Measurements from ENCODE around the gene AHCTF1.
"Not testable (repeated sequence)": the region's sequence is repeated elsewhere in the genome, so short reads cannot be mapped to it uniquely, and the experiment has no call there.

The AHCTF1 gene

DNA sequence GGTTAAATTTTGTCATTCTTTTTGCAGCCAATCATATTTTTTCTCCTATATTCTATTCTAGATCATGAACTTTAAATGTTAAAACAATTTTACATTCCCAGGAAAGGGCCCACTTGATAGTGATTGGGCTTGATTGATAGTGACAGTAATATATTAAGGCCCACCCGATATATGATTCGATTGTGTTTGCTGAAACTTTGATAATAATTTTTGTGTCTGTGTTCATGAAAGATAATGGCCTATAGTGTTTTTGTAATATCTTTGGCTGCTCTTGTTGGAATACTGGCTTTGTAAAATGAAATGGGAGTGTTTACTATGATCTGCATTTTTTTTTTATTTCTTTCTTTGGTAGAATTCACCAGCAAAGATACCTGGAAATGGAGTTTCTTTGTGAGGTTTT, 107.2 kb downstream of the AHCTF1 start:
- DNase-seq = no peak
- WGBS (ENCODE audit: extremely low coverage, insufficient coverage, insufficient read length) = no CpG with 5 or more reads among the region's 2 CpGs
- no peak overlapping the region for H3K14ac ChIP-seq (ENCODE audit: low read length)
- H2BK120ac ChIP-seq (ENCODE audit: insufficient read depth, low read length, poor library complexity) = no peak overlapping the region
- H2AFZ ChIP-seq (ENCODE audit: insufficient read depth, low read length, poor library complexity) = no peak overlapping the region
- H4K8ac ChIP-seq (ENCODE audit: low read depth, low read length) = no peak overlapping the region
- no peaks in the 10 kb centered on the region for H3K79me1 ChIP-seq (ENCODE audit: low read length)
- no peak overlapping the region for H2BK5ac ChIP-seq (ENCODE audit: low read depth, low read length, poor library complexity)
- H3K18ac ChIP-seq (ENCODE audit: low read length) = no peak overlapping the region
- H3K23ac ChIP-seq (ENCODE audit: low read length) = no peak overlapping the region
- no peak overlapping the region for H3K9ac ChIP-seq (ENCODE audit: low read length)
- H4K91ac ChIP-seq (ENCODE audit: low read depth, low read length) = no peak overlapping the region
- no peak overlapping the region for H3K27ac ChIP-seq (ENCODE audit: low read depth, low read length)
- H3K4me2 ChIP-seq (ENCODE audit: low read length) = no peak overlapping the region
- no peaks in the 10 kb centered on the region for H3K36me3 ChIP-seq (ENCODE audit: control insufficient read depth in 1 of 2, insufficient read depth in 2 of 2, low read length in 2 of 2)
- H3K4me3 ChIP-seq (ENCODE audit: low read depth, low read length) = no peak overlapping the region
- H3K9me3 ChIP-seq (ENCODE audit: insufficient read depth, low read depth, low read length) = no peaks in the 10 kb centered on the region
- no peak overlapping the region for H2AK5ac ChIP-seq (ENCODE audit: low read length)
- H3K27me3 ChIP-seq (ENCODE audit: insufficient read depth, low read length) = no peaks in the 10 kb centered on the region
- H3K4ac ChIP-seq (ENCODE audit: low read depth, low read length) = no peak overlapping the region
- H2BK12ac ChIP-seq (ENCODE audit: low read length) = no peak overlapping the region
- H4K12ac ChIP-seq (ENCODE audit: low read depth, low read length) = no peak overlapping the region
- H3K79me2 ChIP-seq (ENCODE audit: control insufficient read depth, insufficient read depth, low read length, poor library complexity) = no peaks in the 10 kb centered on the region
- H3K4me1 ChIP-seq (ENCODE audit: control insufficient read depth in 1 of 2, insufficient read depth in 2 of 2, low read length in 2 of 2) = no peaks in the 10 kb centered on the region

DNA sequence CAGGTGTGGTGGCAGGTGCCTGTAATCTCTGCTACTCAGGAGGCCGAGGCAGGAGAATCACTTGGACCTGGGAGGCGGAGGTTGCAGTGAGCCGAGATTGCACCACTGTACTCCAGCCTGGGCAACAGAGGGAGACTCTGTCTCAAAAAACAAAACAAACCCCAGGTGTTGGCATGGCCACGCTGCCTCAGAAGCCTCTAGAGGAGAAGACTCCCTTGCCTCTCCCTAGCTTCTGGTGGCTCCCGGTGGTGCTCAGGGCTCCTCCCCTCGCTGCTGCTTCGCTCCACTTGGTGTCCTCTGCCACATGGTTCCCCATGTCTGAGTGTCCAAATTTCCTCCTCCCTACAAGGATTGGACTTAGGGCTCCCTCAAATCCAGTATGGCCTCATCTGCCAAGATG, 109.6 kb downstream of the AHCTF1 start:
- H3K27me3 ChIP-seq (ENCODE audit: insufficient read depth, low read length); H2BK120ac ChIP-seq (ENCODE audit: insufficient read depth, low read length, poor library complexity); H3K9ac ChIP-seq (ENCODE audit: low read length); H3K4me1 ChIP-seq (ENCODE audit: control insufficient read depth in 1 of 2, insufficient read depth in 2 of 2, low read length in 2 of 2); DNase-seq; H2AFZ ChIP-seq (ENCODE audit: insufficient read depth, low read length, poor library complexity); H4K8ac ChIP-seq (ENCODE audit: low read depth, low read length); H3K79me2 ChIP-seq (ENCODE audit: control insufficient read depth, insufficient read depth, low read length, poor library complexity); H4K12ac ChIP-seq (ENCODE audit: low read depth, low read length); H3K4me3 ChIP-seq (ENCODE audit: low read depth, low read length); H3K14ac ChIP-seq (ENCODE audit: low read length); H3K18ac ChIP-seq (ENCODE audit: low read length); H3K9me3 ChIP-seq (ENCODE audit: insufficient read depth, low read depth, low read length); H2AK5ac ChIP-seq (ENCODE audit: low read length); H3K79me1 ChIP-seq (ENCODE audit: low read length); H3K36me3 ChIP-seq (ENCODE audit: control insufficient read depth in 1 of 2, insufficient read depth in 2 of 2, low read length in 2 of 2); H3K4me2 ChIP-seq (ENCODE audit: low read length); H4K91ac ChIP-seq (ENCODE audit: low read depth, low read length); H3K23ac ChIP-seq (ENCODE audit: low read length); H2BK5ac ChIP-seq (ENCODE audit: low read depth, low read length, poor library complexity); H3K4ac ChIP-seq (ENCODE audit: low read depth, low read length); H3K27ac ChIP-seq (ENCODE audit: low read depth, low read length); H2BK12ac ChIP-seq (ENCODE audit: low read length): not testable (repeated sequence)
- no CpG with 5 or more reads among the region's 7 CpGs for whole genome bisulfite sequencing (ENCODE audit: extremely low coverage, insufficient coverage, insufficient read length)

DNA sequence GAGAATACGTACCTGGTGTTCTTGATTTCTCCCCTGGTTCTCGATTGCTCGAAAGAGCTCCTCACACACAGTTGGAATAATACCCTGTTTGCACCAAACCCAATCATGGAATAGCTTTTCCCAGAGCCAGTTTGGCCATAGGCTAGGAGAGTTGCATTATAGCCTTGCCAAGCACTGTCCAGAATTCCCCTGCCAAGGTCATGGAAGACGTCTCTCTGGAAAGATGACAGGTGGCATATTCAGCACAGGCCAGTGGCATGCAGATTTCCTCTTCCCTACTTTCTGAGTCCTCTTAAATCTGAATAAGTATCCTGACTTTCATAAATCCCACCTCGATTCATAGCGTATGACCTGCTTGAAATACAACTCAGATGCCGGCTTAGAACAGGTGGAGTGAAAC, 111.1 kb downstream of the AHCTF1 start:
- Histone ChIP-seq H4K8ac (ENCODE audit: low read depth, low read length) (no peak overlapping the region), H3K9me3 (ENCODE audit: insufficient read depth, low read depth, low read length) (peaks cover 1% of the 10 kb centered on the region), H2BK12ac (ENCODE audit: low read length) (no peak overlapping the region), H3K79me1 (ENCODE audit: low read length) (no peaks in the 10 kb centered on the region), H4K12ac (ENCODE audit: low read depth, low read length) (no peak overlapping the region), H3K4me2 (ENCODE audit: low read length) (no peak overlapping the region), H4K91ac (ENCODE audit: low read depth, low read length) (no peak overlapping the region), H3K79me2 (ENCODE audit: control insufficient read depth, insufficient read depth, low read length, poor library complexity) (no peaks in the 10 kb centered on the region), H2AFZ (ENCODE audit: insufficient read depth, low read length, poor library complexity) (no peak overlapping the region), H3K4me3 (ENCODE audit: low read depth, low read length) (no peak overlapping the region), H3K14ac (ENCODE audit: low read length) (no peak overlapping the region), H3K4ac (ENCODE audit: low read depth, low read length) (no peak overlapping the region), H2BK120ac (ENCODE audit: insufficient read depth, low read length, poor library complexity) (no peak overlapping the region), H3K23ac (ENCODE audit: low read length) (no peak overlapping the region), H3K27me3 (ENCODE audit: insufficient read depth, low read length) (no peaks in the 10 kb centered on the region), H3K18ac (ENCODE audit: low read length) (no peak overlapping the region), H3K9ac (ENCODE audit: low read length) (no peak overlapping the region), H2AK5ac (ENCODE audit: low read length) (no peak overlapping the region), H3K27ac (ENCODE audit: low read depth, low read length) (no peak overlapping the region), H3K36me3 (ENCODE audit: control insufficient read depth in 1 of 2, insufficient read depth in 2 of 2, low read length in 2 of 2) (no peaks in the 10 kb centered on the region), H2BK5ac (ENCODE audit: low read depth, low read length, poor library complexity) (no peak overlapping the region), H3K4me1 (ENCODE audit: control insufficient read depth in 1 of 2, insufficient read depth in 2 of 2, low read length in 2 of 2) (no peaks in the 10 kb centered on the region)
- DNase-seq = no peak
- WGBS (ENCODE audit: extremely low coverage, insufficient coverage, insufficient read length) = no CpG with 5 or more reads among the region's 7 CpGs

DNA sequence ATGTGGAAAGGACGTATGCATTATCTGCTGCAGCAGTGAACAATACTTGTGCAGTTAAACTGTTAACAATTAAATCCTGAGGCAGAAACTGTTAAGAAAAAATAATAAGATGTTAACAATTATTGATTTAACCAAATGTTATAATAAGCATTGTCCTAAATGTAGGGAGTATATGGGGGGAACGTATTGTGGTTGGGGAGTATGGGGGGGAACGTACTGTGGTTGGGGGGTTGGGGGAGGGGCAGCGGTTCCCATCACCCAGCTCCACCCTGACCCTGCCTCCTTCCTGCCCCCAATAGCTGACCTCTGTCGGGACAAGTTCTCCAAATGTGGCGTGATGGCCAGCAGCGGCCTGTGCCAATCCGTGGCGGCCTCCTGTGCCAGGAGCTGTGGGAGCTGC, 114.0 kb downstream of the AHCTF1 start:
- not testable (repeated sequence) for DNase-seq; H3K27me3 ChIP-seq (ENCODE audit: insufficient read depth, low read length); H3K4me3 ChIP-seq (ENCODE audit: low read depth, low read length); H3K79me1 ChIP-seq (ENCODE audit: low read length); H3K9ac ChIP-seq (ENCODE audit: low read length); H3K14ac ChIP-seq (ENCODE audit: low read length); H3K36me3 ChIP-seq (ENCODE audit: control insufficient read depth in 1 of 2, insufficient read depth in 2 of 2, low read length in 2 of 2); H3K18ac ChIP-seq (ENCODE audit: low read length); H2BK5ac ChIP-seq (ENCODE audit: low read depth, low read length, poor library complexity); H4K12ac ChIP-seq (ENCODE audit: low read depth, low read length); H3K4ac ChIP-seq (ENCODE audit: low read depth, low read length); H3K4me2 ChIP-seq (ENCODE audit: low read length); H4K8ac ChIP-seq (ENCODE audit: low read depth, low read length); H4K91ac ChIP-seq (ENCODE audit: low read depth, low read length); H2BK120ac ChIP-seq (ENCODE audit: insufficient read depth, low read length, poor library complexity); H2AK5ac ChIP-seq (ENCODE audit: low read length); H3K4me1 ChIP-seq (ENCODE audit: control insufficient read depth in 1 of 2, insufficient read depth in 2 of 2, low read length in 2 of 2); H2BK12ac ChIP-seq (ENCODE audit: low read length); H3K27ac ChIP-seq (ENCODE audit: low read depth, low read length); H2AFZ ChIP-seq (ENCODE audit: insufficient read depth, low read length, poor library complexity); H3K79me2 ChIP-seq (ENCODE audit: control insufficient read depth, insufficient read depth, low read length, poor library complexity); H3K23ac ChIP-seq (ENCODE audit: low read length); H3K9me3 ChIP-seq (ENCODE audit: insufficient read depth, low read depth, low read length)
- 100% methylated on average over 2 of the region's 9 CpGs for WGBS (ENCODE audit: extremely low coverage, insufficient coverage, insufficient read length)

Data from trophoblast cell (in vitro differentiated cells and primary cell).